ENCODE measurements around the gene TMPRSS13.

TMPRSS13 gene

DNA sequence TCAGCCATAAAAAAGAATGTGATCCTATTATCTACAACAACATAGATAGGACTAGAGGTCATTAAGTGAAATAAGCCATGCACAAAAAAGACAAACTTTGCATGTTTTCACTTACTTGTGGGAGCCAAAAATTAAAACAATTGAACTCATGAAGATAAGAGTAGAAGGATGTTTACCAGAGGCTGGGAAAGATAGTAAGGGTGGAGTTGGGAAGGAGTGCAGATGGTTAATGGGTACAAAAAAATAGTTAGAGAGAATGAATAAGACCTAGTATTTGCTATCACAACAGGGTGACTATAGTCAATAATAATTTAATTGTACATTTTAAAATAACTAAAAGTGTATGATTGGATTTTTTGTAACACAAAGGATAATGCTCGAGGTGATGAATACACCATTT is 29.7 kb upstream of the TMPRSS13 start (continued):
- TF ChIP-seq ZNF664 (tag by site-specific recombination; IDR thresholded peaks at IDR 0.05): no peak
- TF ChIP-seq SCRT2 (tag by site-specific recombination; IDR thresholded peaks at IDR 0.05): no peak
- TF ChIP-seq, protein P1, sequence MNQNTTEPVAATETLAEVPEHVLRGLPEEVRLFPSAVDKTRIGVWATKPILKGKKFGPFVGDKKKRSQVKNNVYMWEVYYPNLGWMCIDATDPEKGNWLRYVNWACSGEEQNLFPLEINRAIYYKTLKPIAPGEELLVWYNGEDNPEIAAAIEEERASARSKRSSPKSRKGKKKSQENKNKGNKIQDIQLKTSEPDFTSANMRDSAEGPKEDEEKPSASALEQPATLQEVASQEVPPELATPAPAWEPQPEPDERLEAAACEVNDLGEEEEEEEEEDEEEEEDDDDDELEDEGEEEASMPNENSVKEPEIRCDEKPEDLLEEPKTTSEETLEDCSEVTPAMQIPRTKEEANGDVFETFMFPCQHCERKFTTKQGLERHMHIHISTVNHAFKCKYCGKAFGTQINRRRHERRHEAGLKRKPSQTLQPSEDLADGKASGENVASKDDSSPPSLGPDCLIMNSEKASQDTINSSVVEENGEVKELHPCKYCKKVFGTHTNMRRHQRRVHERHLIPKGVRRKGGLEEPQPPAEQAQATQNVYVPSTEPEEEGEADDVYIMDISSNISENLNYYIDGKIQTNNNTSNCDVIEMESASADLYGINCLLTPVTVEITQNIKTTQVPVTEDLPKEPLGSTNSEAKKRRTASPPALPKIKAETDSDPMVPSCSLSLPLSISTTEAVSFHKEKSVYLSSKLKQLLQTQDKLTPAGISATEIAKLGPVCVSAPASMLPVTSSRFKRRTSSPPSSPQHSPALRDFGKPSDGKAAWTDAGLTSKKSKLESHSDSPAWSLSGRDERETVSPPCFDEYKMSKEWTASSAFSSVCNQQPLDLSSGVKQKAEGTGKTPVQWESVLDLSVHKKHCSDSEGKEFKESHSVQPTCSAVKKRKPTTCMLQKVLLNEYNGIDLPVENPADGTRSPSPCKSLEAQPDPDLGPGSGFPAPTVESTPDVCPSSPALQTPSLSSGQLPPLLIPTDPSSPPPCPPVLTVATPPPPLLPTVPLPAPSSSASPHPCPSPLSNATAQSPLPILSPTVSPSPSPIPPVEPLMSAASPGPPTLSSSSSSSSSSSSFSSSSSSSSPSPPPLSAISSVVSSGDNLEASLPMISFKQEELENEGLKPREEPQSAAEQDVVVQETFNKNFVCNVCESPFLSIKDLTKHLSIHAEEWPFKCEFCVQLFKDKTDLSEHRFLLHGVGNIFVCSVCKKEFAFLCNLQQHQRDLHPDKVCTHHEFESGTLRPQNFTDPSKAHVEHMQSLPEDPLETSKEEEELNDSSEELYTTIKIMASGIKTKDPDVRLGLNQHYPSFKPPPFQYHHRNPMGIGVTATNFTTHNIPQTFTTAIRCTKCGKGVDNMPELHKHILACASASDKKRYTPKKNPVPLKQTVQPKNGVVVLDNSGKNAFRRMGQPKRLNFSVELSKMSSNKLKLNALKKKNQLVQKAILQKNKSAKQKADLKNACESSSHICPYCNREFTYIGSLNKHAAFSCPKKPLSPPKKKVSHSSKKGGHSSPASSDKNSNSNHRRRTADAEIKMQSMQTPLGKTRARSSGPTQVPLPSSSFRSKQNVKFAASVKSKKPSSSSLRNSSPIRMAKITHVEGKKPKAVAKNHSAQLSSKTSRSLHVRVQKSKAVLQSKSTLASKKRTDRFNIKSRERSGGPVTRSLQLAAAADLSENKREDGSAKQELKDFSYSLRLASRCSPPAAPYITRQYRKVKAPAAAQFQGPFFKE (tag by site-specific recombination; IDR thresholded peaks at IDR 0.05; ENCODE audit: borderline replicate concordance): no peak
- TF ChIP-seq ZNF510 (tag by site-specific recombination; IDR thresholded peaks at IDR 0.05; ENCODE audit: insufficient replicate concordance): no peak
- TF ChIP-seq, protein P2, sequence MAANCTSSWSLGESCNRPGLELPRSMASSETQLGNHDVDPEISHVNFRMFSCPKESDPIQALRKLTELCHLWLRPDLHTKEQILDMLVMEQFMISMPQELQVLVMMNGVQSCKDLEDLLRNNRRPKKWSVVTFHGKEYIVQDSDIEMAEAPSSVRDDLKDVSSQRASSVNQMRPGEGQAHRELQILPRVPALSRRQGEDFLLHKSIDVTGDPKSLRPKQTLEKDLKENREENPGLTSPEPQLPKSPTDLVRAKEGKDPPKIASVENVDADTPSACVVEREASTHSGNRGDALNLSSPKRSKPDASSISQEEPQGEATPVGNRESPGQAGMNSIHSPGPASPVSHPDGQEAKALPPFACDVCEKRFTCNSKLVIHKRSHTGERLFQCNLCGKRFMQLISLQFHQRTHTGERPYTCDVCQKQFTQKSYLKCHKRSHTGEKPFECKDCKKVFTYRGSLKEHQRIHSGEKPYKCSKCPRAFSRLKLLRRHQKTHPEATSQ (tag by site-specific recombination; IDR thresholded peaks at IDR 0.05): no peak

DNA sequence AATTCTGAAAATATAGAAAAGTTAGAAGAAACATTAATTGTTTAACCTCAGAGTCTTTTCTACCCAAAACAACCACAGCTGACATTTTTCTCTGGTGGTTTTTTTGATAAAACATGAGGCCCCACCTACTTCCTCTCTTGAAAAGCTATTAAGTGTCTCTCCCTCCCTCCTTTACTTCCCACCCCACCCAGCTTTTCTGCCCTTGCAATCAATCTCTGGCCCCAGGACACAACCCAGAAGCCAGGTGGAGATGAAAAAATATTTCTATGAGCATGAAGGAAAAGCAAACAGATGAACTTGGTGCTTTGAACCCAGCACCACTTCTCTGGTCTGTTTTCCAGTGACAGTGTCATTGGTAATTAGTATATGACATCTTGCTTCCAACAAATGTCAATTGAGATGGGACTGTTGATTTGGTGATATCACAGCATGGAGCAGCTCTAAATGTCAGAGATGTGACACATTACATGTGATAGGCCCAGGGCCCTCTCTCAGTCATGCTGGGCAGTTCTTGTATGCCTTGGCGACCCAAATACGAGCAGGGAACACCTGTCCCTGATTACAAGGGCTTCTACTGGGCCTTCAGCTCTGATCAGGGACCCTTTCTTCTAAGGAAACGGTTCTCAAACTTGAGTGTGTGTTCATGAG is 23.9 kb upstream of the TMPRSS13 start:
- CTCF ChIA-PET: interaction anchor here (1.0 to 9.3 kb wide), 5 partner anchors 100 to 144 kb away, joined by 3 to 100 read pairs (median 6); no protein-coding TSS in a partner anchor
- TF ChIP-seq ZEB2 (tag by site-specific recombination; IDR thresholded peaks at IDR 0.05): no peak

DNA sequence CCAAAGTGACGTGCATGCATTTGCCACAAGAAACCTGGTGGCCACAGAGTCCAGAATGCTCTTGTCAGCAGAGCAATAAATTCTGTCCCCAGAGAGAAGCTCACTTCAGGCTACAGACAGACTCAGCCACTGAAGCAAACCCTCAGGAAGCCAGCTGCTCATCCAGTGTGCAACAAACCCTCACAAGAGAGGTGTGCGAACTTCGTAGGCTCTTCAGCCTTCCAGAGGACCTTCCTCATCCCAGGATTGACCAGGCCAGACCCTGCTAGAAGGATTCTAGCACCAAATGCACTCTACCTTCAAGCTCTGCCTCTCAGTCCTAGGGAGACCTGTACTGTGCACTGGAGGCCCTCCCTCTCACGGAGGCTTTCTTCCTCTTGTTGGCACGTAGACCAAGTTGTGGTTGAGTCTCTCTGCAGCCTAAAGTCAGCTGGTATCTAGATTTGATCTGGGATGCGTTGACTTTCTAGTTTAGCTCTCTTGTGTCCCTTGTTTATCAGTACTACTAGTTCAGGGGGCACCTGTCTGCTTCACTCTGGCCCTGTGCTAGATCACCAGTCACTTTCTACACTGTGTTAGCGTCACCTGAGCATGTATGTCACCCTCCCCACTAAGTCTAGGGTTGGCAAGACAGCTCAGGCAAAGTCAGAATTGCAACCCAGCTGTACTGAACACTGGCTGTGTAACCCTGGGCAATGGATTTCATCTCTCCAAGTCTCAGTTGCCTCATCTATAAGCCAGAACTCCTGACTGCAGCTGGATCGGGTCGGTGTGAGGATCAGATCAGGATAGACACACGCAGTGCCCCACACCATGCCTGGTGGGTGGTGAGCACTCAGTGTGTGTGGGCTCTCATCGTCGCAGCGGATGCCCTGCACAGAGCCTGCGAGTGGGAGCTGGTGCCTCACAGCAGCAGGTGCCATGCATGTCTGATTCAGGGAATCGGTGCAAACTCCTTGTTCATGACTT is 22.1 kb upstream of the TMPRSS13 start:
- Histone ChIP-seq H3K27ac (ENCODE audit: extremely low read depth, low read depth, low read length) (no peak overlapping the region), H3K9me3 (ENCODE audit: control insufficient read depth, insufficient read depth, low read depth, low read length) (no peaks in the 10 kb centered on the region), H3K4me1 (ENCODE audit: control insufficient read depth, insufficient read depth, low read length) (no peaks in the 10 kb centered on the region), H3K4me3 (ENCODE audit: low read depth, low read length) (no peak overlapping the region), H3K36me3 (ENCODE audit: control insufficient read depth in 2 of 2, insufficient read depth in 1 of 2, low read length in 2 of 2) (no peaks in the 10 kb centered on the region)
- ChIA-PET CTCF (interaction anchor here (1.0 to 9.3 kb wide), 6 partner anchors 10 to 144 kb away, joined by 5 to 100 read pairs (median 6); no protein-coding TSS in a partner anchor), POLR2A (no interaction called here)
- no peak for TF ChIP-seq ZNF121 (tag by site-specific recombination; IDR thresholded peaks at IDR 0.05)
- TF ChIP-seq, protein P3, sequence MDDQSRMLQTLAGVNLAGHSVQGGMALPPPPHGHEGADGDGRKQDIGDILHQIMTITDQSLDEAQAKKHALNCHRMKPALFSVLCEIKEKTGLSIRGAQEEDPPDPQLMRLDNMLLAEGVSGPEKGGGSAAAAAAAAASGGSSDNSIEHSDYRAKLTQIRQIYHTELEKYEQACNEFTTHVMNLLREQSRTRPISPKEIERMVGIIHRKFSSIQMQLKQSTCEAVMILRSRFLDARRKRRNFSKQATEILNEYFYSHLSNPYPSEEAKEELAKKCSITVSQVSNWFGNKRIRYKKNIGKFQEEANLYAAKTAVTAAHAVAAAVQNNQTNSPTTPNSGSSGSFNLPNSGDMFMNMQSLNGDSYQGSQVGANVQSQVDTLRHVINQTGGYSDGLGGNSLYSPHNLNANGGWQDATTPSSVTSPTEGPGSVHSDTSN (CRISPR knock-in tag; IDR thresholded peaks at IDR 0.05): no peak
- 0 out of 2 replicates have a peak, but pooled peaks have one; percentile 10 for TF ChIP-seq EGR2 (tag by site-specific recombination; IDR thresholded peaks at IDR 0.05; ENCODE audit: low read depth)
- TF ChIP-seq, protein P4, sequence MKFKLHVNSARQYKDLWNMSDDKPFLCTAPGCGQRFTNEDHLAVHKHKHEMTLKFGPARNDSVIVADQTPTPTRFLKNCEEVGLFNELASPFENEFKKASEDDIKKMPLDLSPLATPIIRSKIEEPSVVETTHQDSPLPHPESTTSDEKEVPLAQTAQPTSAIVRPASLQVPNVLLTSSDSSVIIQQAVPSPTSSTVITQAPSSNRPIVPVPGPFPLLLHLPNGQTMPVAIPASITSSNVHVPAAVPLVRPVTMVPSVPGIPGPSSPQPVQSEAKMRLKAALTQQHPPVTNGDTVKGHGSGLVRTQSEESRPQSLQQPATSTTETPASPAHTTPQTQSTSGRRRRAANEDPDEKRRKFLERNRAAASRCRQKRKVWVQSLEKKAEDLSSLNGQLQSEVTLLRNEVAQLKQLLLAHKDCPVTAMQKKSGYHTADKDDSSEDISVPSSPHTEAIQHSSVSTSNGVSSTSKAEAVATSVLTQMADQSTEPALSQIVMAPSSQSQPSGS (tag by site-specific recombination; IDR thresholded peaks at IDR 0.05; ENCODE audit: low read depth): no peak

More for the DNA sequence above, 23.9 kb upstream of the TMPRSS13 start:
- H3K27ac ChIP-seq (ENCODE audit: extremely low read depth, low read depth, low read length): no peak overlapping the region
- POLR2A ChIA-PET: no interaction called here
- no peak overlapping the region for H3K4me3 ChIP-seq (ENCODE audit: low read depth, low read length)
- no peaks in the 10 kb centered on the region for H3K36me3 ChIP-seq (ENCODE audit: control insufficient read depth in 2 of 2, insufficient read depth in 1 of 2, low read length in 2 of 2)
- H3K9me3 ChIP-seq (ENCODE audit: control insufficient read depth, insufficient read depth, low read depth, low read length): no peaks in the 10 kb centered on the region
- H3K4me1 ChIP-seq (ENCODE audit: control insufficient read depth, insufficient read depth, low read length): no peaks in the 10 kb centered on the region

All from HEK293 (cell line).